C1 segment of cervical spinal cord (tissue), 14 donors: ENCODE results near the gene GOLGA6A.
"Not testable (repeated sequence)": the region's sequence is repeated elsewhere in the genome, so short reads cannot be mapped to it uniquely, and the experiment has no call there.

Source experiments
- DNase-seq, 14 donors: peaks; one replicate each; lab custom pipeline; 2025; lab: John Stamatoyannopoulos, UW

The GOLGA6A gene

DNA sequence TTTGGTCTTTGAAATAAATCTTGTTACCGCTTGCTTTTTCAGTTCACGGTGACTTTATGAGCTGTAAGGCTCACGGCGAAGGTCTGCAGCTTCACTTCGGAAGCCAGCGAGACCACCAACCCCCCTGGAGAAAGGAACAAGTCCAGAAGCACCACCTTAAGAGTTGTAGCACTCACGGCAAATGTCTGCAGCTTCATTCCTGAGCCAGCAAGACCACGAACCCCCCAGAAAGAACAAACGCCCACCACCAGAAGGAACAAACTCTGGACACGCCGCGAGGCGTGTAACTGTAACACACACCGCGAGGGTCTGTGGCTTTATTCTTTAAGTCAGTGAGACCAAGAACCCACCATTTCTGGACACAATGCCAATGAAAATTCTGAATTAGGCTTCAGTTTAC is 28.8 kb downstream of the GOLGA6A start:
- DNase-seq, result no peak

GRCh38 chr15:74052271-74053260 is 29.8 kb downstream of the GOLGA6A start:
- not testable (repeated sequence) for DNase-seq

DNA sequence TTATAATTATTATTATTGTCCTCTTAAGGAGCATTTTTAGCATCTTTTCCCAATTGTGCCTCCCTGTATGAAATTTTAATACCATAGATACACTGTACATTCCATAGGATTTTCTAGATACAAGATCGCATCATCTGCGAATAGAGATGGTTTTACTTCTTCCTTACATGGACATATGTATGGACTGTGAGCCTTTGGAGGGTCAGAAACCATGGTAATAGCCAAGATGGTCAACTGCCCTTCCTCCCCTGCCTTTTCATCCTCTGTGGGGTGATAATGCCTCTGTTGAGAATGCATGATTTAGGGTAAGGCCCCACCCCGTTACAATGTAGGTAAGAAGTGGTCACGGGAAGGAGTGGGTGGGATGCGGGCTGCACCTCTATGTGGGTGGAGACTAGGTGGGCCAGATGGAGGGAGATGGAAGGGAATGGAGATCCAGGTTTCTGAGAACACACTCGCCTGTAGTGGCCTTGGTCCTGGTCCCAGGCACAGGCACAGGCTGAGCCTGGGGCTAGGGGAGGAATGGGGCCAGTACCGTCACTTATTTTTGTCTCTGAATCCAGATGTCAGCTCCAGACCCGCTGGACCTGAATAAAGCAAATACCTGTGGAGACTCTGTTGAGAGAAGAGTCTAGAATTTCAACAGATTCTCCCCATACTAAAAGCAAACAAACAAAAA is 31.7 kb downstream of the GOLGA6A start:
- DNase-seq, result no peak

DNA sequence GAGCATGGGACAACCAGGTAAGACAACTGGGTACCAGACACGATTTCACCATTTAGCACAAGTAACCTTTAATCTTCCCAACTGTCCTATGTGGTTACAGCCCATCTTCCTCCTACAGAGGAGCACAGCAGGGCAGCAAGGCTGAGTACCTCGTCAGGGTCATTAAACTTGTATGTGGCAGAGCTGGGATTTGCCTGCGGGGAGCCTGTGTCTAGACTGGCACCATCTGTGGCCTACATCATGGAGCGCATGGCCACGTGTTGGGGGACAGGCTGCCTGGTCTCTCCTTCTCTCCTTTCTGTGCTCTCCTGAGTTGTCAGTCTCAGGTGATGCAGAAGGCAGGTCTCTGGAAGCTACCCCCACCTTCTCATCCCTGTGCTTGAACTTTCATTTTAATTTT is 32.2 kb downstream of the GOLGA6A start:
- DNase-seq, result no peak

GRCh38 chr15:74046275-74046674 is 36.1 kb downstream of the GOLGA6A start:
- no peak for DNase-seq

DNA sequence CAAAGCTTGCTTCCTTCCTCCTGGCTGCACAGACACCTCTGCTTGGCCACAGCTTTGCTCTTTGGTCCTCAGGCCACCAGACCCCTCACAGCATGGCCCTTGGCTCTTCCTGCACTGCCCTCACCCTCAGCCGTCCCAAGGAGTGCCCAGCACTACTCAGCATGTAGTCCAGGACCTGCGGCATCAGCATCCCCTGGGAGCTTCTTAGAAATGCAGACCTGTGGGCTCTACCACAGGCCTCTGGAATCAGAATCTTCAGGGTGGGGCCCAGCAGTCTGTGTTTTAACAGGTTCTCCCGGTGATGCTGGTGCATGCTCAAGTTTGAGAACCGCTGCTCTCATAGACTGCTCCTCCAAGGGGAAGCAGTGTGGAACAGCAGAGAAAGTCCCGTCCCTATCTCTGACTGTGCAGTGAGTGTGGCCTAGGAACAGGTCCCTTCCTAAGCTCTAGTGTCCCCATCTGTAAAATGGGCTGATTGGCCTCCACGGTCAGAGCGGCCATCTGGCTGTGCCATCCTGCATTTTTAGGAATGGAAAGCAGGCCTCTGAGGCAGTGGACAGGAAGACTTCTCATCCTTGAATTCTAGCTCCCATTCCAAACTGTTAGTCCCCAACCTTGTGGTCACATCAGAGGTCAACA is 36.6 kb downstream of the GOLGA6A start:
- DNase-seq, result no peak

DNA sequence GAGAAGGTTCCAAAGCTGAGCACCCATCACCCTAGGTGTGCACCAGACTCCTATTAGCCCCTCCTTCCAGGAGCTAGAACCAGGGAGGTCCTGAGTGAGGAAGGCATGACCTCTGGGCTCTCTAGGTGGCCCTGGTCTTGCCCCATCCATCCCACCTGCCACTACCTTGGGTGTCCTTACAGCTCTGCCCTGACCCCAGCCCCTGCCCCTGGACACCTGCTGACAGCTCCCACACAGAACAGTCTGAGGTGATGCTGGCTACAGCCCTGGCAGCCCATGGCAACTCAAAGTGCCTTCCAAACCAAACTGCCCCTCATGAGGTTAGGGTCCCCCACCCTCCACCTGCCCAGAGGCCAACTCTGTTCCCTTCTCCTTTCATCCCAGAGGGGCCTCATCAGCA is 37.2 kb downstream of the GOLGA6A start:
- no peak for DNase-seq

DNA sequence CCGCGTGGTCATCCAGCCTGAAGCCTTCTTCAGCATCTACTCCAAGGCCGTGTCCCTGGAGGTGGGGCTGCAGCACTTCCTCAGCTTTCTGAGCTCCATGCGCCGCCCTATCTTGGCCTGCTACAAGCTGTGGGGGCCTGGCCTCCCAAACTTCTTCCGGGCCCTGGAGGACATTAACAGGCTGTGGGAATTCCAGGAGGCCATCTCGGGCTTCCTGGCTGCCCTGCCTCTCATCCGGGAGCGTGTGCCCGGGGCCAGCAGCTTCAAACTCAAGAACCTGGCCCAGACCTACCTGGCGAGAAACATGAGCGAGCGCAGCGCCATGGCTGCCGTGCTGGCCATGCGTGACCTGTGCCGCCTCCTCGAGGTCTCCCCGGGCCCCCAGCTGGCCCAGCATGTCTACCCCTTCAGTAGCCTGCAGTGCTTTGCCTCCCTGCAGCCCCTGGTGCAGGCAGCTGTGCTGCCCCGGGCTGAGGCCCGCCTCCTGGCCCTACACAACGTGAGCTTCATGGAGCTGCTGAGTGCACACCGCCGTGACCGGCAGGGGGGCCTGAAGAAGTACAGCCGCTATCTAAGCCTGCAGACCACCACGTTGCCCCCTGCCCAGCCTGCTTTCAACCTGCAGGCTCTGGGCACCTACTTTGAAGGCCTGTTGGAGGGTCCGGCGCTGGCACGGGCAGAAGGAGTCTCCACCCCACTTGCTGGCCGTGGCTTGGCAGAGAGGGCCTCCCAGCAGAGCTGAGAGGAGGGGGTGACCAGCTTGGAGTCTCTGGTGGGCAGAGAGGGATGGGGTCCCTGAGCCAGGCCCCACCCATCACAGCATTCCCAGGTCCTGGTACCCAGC is 37.9 kb downstream of the GOLGA6A start:
- no peak for DNase-seq

- DNase-seq, result no peak
Observed at GRCh38 chr15:74043425-74044266, 38.7 kb downstream of the GOLGA6A start.

DNA sequence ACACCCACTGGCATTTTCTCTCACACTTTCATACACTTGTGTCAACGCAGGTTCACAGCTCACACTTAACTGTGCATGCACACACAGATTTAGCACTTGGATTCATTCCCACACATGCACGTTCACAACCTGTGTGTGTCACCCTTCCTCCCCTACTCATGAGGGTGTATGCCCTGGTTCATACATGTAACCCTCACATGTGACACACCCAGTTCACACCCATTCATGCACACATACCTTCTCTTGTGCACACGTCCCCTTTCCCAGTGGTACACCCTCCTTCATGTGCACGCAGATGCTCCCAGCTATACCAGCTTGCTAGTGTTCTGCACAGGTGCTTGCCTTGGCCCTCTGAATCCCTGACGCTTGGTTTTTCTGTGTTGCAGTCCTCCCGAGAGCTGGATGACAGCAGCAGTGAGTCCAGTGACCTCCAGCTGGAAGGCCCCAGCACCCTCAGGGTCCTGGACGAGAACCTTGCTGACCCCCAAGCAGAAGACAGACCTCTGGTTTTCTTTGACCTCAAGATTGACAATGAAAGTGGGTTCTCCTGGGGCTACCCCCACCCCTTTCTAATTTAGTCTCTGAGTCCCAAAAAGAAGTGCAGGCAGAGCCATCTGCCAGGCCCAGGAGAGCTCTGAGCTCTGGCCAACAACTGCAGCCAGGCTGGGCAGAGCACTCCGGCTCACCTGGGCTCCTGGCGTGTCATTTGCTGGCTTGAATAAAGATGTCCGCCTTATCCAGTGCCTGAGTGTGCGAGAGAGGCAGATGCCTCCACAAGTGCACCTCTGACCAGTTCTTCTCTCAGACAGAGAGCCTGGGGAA is 39.5 kb downstream of the GOLGA6A start:
- peak in 1 of 14 donors; percentile 52 for DNase-seq

GRCh38 chr15:74041777-74042435 is 40.4 kb downstream of the GOLGA6A start:
- DNase-seq, result no peak

GRCh38 chr15:74041311-74041756 is 41.0 kb downstream of the GOLGA6A start:
- no peak for DNase-seq

DNA sequence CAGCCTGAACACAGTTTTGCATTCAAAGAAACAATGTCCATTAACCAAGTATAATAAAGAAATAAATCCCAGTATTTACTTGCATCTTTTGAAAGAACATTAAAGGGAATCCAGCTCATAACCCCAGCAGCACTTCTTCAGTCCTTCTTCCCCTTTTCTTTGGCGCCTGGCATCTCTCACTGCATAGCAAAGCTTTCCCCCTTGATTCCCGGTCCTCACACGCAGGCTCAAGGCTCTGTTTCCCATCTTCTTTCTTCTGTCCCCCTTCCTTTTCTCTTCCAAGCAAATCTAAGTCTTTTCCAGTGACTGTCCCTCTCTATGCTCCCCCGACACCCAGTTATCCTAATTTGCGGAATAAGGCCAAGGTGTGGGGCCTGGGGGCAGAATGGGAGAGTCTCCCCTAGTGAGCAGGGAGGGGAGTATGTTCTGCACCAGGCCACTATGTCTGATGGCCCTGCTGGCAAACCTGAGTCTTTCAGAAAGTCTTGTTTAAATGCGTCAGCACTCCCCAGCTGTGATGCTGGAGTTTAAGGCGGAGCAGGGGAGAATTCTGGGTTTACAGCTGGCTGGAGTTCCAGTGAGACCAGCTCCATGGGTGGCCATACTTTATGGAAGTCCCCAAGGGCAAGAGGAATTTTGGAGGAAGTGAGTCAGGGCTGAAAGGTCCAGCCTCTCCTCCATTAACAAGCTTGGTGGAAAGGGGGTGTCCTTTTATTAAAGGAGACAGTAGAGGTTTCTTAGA is 42.1 kb downstream of the GOLGA6A start:
- DNase-seq, result no peak

- no peak for DNase-seq
Observed at GRCh38 chr15:74039656-74040010, 42.7 kb downstream of the GOLGA6A start.

- DNase-seq, result no peak
Observed at GRCh38 chr15:74038707-74039655, 43.4 kb downstream of the GOLGA6A start.

- DNase-seq, result no peak
Observed at GRCh38 chr15:74037171-74038117, 44.9 kb downstream of the GOLGA6A start.
